Mucosa of rectum (tissue), 2 donors: Measurements from ENCODE around the gene TEX52.

Source experiments
- H3K27ac ChIP-seq, 2 donors: one replicate each; pipeline ENCODE4 v1.7.0; 2013; ENCODE audit warnings: inconsistent platforms in 2 of 2, low read depth in 2 of 2, low read length in 2 of 2
- H3K27me3 ChIP-seq, 2 donors: one replicate each; pipeline ENCODE4 v1.7.0; 2013; ENCODE audit warnings: low read length in 2 of 2; ENCODE audit not compliant: control insufficient read depth in 2 of 2, insufficient read depth in 2 of 2
- H3K36me3 ChIP-seq, 2 donors: one replicate each; pipeline ENCODE4 v1.7.0; 2013; ENCODE audit warnings: low read length in 2 of 2; ENCODE audit not compliant: control insufficient read depth in 2 of 2, insufficient read depth in 2 of 2
- H3K4me1 ChIP-seq, 2 donors: one replicate each; pipeline ENCODE4 v1.7.0; 2013; ENCODE audit warnings: low read length in 2 of 2, mild to moderate bottlenecking in 1 of 2; ENCODE audit not compliant: control insufficient read depth in 2 of 2, insufficient read depth in 2 of 2
- H3K4me3 ChIP-seq, 2 donors: one replicate each; pipeline ENCODE4 v1.7.0; 2013; ENCODE audit warnings: low read length in 2 of 2
- H3K9ac ChIP-seq, 2 donors: one replicate each; pipeline ENCODE4 v1.7.0; 2013; ENCODE audit warnings: low read length in 2 of 2, low read depth in 1 of 2, mild to moderate bottlenecking in 1 of 2
- H3K9me3 ChIP-seq, 2 donors: one replicate each; pipeline ENCODE4 v1.7.0; 2013; ENCODE audit warnings: low read length in 2 of 2; ENCODE audit not compliant: control insufficient read depth in 2 of 2
- donor health status: healthy.
- donor health status: Normal muscosa, but diverticular disease.

TEX52 gene

DNA sequence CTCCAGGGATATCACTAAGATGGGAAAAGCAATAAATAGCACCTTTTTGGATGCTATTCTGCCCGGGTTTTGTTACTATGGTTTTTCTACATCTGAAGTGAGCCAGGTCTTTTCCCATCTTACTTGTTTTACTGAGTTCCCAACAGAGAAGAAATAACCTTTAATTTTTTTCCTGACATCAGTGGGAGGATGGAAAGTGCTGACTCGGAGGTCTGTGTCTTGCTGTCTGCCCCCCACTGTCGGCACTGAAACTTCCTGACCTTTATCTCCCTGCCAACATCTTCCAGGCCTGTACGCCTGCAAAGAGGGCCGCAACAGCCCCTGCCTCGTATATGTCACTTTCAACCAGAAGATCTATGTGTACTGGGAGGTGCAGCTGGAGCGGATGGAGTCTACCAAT is 33.4 kb downstream of the TEX52 start:
- peaks cover 77 to 92% of the 10 kb centered on the region in 2 donors for H3K36me3 ChIP-seq
- H3K4me1 ChIP-seq, result no peaks in the 10 kb centered on the region
- no peak overlapping the region for H3K27ac ChIP-seq
- no peaks in the 10 kb centered on the region for H3K27me3 ChIP-seq
- H3K9ac ChIP-seq, result no peak overlapping the region
- H3K9me3 ChIP-seq, result no peaks in the 10 kb centered on the region
- H3K4me3 ChIP-seq, result no peak overlapping the region

DNA sequence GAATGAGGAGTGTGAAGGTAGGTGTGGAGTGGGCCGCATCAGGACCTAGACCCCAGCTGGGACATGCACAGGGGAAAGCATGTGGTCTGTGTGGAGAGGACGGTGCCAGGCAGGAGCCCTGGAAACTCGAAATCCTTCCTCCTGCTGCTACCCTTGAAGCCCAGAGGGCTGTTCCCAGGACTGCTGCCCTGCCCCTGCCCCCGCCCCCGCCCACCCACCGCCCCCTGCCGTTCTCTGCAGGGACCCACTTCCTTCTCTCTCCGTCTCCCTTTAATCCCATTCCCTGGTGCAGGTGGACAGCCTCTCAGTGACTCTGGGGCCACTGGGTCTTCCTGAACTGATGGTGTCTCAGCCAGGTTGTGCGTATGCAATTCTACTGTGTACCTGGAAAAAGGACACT is 36.4 kb downstream of the TEX52 start:
- H3K9ac ChIP-seq, result no peak overlapping the region
- H3K4me1 ChIP-seq, result no peaks in the 10 kb centered on the region
- H3K9me3 ChIP-seq, result no peaks in the 10 kb centered on the region
- peaks cover 64 to 80% of the 10 kb centered on the region in 2 donors for H3K36me3 ChIP-seq
- no peaks in the 10 kb centered on the region for H3K27me3 ChIP-seq
- no peak overlapping the region for H3K4me3 ChIP-seq
- H3K27ac ChIP-seq, result no peak overlapping the region

DNA sequence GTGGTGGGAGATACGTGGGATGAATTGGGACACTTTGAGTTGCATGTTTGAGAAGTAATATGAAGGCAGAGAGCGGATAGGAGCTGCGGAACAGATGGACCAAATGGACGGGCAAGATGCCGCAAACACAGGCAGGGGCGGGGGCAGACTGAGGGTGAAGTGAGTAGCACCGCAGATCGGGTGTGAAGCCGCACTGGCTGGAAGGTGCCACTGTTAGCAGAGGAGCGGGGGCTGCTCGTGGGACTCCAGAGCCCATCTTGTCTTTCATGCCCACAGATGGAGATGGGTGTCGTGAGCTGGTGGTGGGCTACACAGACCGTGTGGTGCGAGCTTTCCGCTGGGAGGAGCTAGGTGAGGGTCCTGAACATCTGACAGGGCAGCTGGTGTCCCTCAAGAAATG is 37.0 kb downstream of the TEX52 start:
- Histone ChIP-seq H3K9me3 (no peaks in the 10 kb centered on the region), H3K27ac (no peak overlapping the region), H3K4me3 (no peak overlapping the region), H3K27me3 (no peaks in the 10 kb centered on the region), H3K9ac (no peak overlapping the region), H3K4me1 (no peaks in the 10 kb centered on the region), H3K36me3 (peaks cover 58 to 73% of the 10 kb centered on the region in 2 donors)

DNA sequence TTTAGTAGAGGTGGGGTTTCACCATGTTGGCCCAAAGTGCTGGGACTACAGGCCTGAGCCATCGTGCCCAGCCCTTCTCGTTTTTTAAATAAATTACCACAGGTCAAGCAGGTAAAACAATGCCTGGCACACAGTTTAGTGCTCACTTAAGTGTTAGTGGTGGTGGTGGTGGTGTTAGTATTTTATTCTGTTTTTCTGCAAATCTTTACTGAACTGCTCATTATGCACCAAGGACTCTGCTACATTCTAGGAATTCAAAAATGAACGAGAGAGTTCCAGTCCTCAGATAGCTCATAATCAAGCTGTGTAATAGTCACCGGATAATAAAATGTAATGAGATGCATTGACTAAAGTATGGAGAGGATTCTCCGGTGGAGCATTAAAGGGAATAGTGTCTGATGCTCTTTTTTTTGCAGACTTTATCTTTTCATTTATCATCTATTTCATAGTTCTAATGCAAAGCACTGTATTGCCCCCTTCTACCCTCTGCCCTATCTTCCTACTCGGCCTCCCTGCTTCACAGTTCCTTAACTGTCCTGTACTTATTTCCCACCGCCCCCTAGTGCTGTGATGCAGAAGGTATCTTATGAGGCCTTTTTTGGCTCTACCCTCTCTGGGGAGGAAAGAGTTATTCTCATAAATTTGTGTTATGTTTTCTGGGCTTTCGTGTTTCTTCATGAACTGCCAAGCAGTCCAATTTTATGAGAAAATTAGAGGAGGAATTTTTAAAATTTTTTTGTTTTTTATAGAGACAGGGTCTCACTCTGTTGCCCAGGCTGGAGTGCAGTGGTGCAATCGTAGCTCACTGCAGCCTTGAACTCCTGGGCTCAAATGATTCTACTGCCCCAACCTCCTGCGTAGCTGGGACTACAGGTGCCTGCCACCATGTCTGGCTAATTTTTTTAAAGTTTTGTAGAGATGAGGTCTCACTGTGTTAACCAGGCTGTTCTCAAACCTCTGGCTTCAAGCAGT is 43.3 kb downstream of the TEX52 start:
- Histone ChIP-seq H3K36me3 (peaks cover 8 to 16% of the 10 kb centered on the region in 2 donors), H3K27me3 (no peaks in the 10 kb centered on the region), H3K4me3 (peak overlapping the region; percentile 96 to 99), H3K9ac (peak overlapping the region; percentile 82 to 98), H3K9me3 (no peaks in the 10 kb centered on the region), H3K27ac (peak overlapping the region; percentile 97 to 99), H3K4me1 (peaks cover 7% of the 10 kb centered on the region in 2 donors)

DNA sequence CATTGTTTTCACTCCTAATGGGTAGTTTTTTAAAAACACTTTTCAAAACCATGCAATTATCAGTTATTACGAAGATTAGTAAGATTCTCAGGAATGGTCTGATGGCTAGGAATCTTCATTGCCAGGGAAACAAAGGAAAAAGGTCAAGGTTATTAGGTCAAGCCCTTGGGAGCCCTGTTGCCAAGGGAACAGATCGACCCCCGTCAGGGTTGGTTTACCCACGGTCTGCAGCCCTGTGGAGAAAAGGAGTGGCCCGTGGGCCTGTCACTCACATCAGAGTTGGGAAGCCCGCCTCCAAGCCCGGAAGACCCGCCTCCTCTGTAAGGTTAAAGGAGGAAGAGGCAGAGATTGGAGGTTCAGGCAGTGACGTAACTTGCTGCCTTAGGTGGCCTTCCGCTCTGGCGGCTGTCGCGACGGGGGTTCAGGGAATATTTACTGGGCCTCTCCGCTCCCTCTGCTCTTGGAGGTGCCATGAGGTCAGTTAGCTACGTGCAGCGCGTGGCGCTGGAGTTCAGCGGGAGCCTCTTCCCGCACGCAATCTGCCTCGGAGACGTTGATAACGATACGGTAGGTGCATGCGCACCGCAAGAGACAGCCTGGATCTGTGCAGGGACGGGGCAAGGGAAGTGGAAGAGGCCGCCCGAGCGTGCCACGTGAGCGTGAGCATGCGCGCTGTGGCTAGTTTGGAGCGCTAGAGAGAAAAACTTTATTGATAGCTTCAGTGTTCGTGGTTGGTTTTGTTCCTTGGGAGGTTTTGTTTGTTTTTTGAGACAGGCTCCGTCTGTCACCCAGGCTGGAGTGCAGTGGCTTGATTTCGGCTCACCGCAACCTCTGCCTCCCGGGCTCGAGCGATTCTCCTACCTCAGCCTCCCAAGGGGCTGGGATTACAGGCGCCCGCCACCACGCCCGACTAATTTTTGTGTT is 44.3 kb downstream of the TEX52 start, which contains the start of gene ITFG2:
Gene ITFG2 (plus strand): TSS at position 379 of the 924 bp plus-strand sequence. CDS start 93 bp downstream, at position 472.
- H3K36me3 ChIP-seq, result peaks cover under 1 to 9% of the 10 kb centered on the region in 2 donors

DNA sequence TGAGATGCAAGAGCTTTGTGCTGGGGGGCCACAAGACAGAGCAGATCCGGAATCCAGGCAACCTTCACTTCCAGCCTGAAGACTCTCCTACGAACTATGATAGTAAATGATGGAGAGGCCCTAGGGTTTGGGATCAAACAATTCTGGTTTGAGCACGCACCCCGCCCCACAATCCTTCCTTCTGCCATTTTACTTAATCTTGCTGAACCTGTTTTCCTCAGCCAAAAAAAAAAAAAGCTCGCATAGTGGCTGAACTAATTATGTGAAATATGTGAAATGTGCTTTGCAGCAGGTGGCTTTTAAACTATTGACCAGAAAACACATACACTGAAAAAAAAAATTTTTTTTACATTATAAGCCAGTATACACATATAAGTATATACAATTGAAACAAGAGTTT is 45.0 kb downstream of the TEX52 start:
- peaks cover 7% of the 10 kb centered on the region in 2 donors for H3K4me1 ChIP-seq

More for the DNA sequence above, 44.3 kb downstream of the TEX52 start, which contains the start of gene ITFG2:
- Histone ChIP-seq H3K9me3 (no peaks in the 10 kb centered on the region), H3K27ac (peak within 1 kb of the TSS; percentile 97 to 99), H3K27me3 (no peaks in the 10 kb centered on the region), H3K9ac (peak within 1 kb of the TSS; percentile 82 to 98), H3K4me1 (peaks cover 7% of the 10 kb centered on the region in 2 donors), H3K4me3 (peak within 1 kb of the TSS; percentile 96 to 99)

DNA sequence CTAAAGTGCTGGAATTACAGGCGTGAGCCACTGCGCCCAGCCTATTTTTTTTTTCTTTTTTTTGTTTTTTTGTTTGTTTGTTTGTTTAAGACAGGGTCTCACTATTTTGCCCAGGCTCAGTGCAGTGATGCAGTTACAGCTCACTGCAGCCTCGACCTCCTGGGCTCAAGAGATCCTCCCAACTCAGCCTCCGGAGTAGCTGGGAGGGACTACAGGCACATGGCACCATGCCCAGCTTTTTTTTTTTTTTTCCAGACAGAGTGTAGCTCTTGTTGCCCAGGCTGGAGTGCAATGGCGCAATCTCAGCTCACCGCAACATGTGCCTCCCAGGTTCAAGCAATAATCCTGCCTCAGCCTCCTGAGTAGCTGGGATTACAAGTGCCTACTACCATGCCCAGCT is 50.1 kb downstream of the TEX52 start:
- no peak overlapping the region for H3K9ac ChIP-seq
- H3K27me3 ChIP-seq, result no peaks in the 10 kb centered on the region
- H3K4me1 ChIP-seq, result no peaks in the 10 kb centered on the region
- no peak overlapping the region for H3K4me3 ChIP-seq
- H3K36me3 ChIP-seq, result peaks cover 24 to 29% of the 10 kb centered on the region in 2 donors
- no peaks in the 10 kb centered on the region for H3K9me3 ChIP-seq
- no peak overlapping the region for H3K27ac ChIP-seq

More for the DNA sequence above, 45.0 kb downstream of the TEX52 start:
- H3K36me3 ChIP-seq, result peaks cover 0 to 3% of the 10 kb centered on the region in 2 donors
- H3K9ac ChIP-seq, result peak overlapping the region in 1 of 2 donors; percentile 48
- no peaks in the 10 kb centered on the region for H3K27me3 ChIP-seq
- no peaks in the 10 kb centered on the region for H3K9me3 ChIP-seq
- H3K27ac ChIP-seq, result no peak overlapping the region
- H3K4me3 ChIP-seq, result peak overlapping the region; percentile 96 to 99

DNA sequence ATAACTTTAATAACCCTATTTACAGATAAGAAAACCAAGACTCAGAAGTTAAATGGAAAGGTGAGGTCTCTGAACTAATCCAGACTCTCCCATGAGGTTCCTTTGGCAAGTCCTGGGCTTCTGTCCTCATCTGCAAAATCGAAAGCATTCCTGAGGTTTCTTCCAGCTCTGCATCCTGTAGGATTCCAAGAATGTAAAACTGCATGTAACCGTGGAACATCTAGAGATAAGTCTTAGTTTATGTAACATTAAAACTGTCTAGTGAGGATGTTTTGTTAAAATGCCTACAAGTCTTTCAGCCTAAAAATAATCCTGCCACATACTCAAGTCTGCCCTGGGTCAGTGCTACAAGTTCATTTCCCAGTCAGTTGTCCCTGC is 51.7 kb downstream of the TEX52 start:
- Histone ChIP-seq H3K36me3 (peaks cover 37 to 44% of the 10 kb centered on the region in 2 donors), H3K4me3 (no peak overlapping the region), H3K9ac (no peak overlapping the region), H3K9me3 (no peaks in the 10 kb centered on the region), H3K27ac (no peak overlapping the region), H3K4me1 (no peaks in the 10 kb centered on the region), H3K27me3 (no peaks in the 10 kb centered on the region)

DNA sequence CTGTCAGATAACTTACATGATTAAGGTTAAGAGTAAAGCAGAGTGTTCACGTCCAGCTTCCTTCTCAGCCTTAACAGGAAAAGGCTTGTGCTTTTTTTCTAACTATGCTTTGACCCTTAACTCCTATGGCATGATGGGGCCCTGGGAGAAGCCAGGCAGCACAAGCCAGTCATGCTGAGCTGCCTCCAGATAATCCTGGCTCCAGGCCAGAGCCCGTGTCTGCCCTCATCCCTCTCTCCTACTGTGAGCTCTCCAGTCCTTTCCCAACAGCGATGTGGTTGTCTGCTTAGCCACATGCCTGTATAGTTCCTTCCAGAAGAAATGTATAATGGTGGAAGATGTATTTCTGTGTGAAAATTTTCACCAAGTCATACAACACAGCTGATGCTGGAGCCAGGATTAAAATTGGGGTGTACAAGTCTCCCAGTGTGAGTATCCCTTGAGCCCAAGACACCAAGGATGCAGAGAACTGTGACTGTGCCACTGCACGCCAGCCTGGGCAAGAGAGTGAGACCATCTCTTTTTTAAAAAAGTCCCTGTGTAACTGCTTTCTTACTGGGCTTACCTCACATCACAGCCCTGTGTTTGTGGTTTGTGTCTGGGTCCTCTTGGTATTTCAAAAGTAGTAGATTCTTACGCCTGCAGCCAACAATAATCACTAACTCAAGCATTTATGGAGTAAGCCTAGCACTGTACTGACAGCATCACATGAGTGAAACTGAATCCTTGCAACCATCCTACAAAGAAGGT is 52.3 kb downstream of the TEX52 start:
- Histone ChIP-seq H3K9ac (no peak overlapping the region), H3K9me3 (no peaks in the 10 kb centered on the region), H3K36me3 (peaks cover 42 to 50% of the 10 kb centered on the region in 2 donors), H3K27me3 (no peaks in the 10 kb centered on the region), H3K4me3 (no peak overlapping the region), H3K4me1 (no peaks in the 10 kb centered on the region), H3K27ac (no peak overlapping the region)
